Measurements from ENCODE around the gene ITFG1.

The ITFG1 gene

GRCh38 chr16:47262938-47263337 lies 197.9 kb downstream of the ITFG1 start:
- no peak overlapping the region for H3K4me3 ChIP-seq (ENCODE audit: low read depth, low read length)
- TF ChIP-seq MYC (IDR thresholded peaks at IDR 0.05; ENCODE audit: low read depth, low read length) (no peak), MAX (IDR thresholded peaks at IDR 0.05; ENCODE audit: low read depth, low read length) (no peak), POLR2A (IDR thresholded peaks at IDR 0.05; ENCODE audit: extremely low read depth, insufficient read length) (no peak), CTCF (IDR thresholded peaks at IDR 0.05; ENCODE audit: low read depth, low read length) (no peak)
- DNase-seq (ENCODE audit: low read depth) = no peak

GRCh38 chr16:47260503-47260902 lies 200.4 kb downstream of the ITFG1 start:
- DNase-seq (ENCODE audit: low read depth) = no peak
- no peak for TF ChIP-seq POLR2A (IDR thresholded peaks at IDR 0.05; ENCODE audit: extremely low read depth, insufficient read length)
- TF ChIP-seq CTCF (IDR thresholded peaks at IDR 0.05; ENCODE audit: low read depth, low read length) = no peak
- TF ChIP-seq MAX (IDR thresholded peaks at IDR 0.05; ENCODE audit: low read depth, low read length) = no peak
- TF ChIP-seq MYC (IDR thresholded peaks at IDR 0.05; ENCODE audit: low read depth, low read length) = no peak
- H3K4me3 ChIP-seq (ENCODE audit: low read depth, low read length) = no peak overlapping the region

GRCh38 chr16:47258874-47259461 lies 201.9 kb downstream of the ITFG1 start:
- DNase-seq (ENCODE audit: low read depth) = peak; percentile 61
- H3K4me3 ChIP-seq (ENCODE audit: low read depth, low read length) = no peak overlapping the region
- TF ChIP-seq MAX (IDR thresholded peaks at IDR 0.05; ENCODE audit: low read depth, low read length) (no peak), CTCF (IDR thresholded peaks at IDR 0.05; ENCODE audit: low read depth, low read length) (peak; percentile 91)

- DNase-seq (ENCODE audit: low read depth) = no peak
- H3K4me3 ChIP-seq (ENCODE audit: low read depth, low read length) = no peak overlapping the region
- TF ChIP-seq POLR2A (IDR thresholded peaks at IDR 0.05; ENCODE audit: extremely low read depth, insufficient read length) = no peak
- TF ChIP-seq MYC (IDR thresholded peaks at IDR 0.05; ENCODE audit: low read depth, low read length) = no peak
- TF ChIP-seq MAX (IDR thresholded peaks at IDR 0.05; ENCODE audit: low read depth, low read length) = no peak
- TF ChIP-seq CTCF (IDR thresholded peaks at IDR 0.05; ENCODE audit: low read depth, low read length) = no peak
Observed at GRCh38 chr16:47254756-47255155, 206.1 kb downstream of the ITFG1 start.

GRCh38 chr16:47250983-47251382 lies 209.9 kb downstream of the ITFG1 start:
- no peak for TF ChIP-seq MAX (IDR thresholded peaks at IDR 0.05; ENCODE audit: low read depth, low read length)
- TF ChIP-seq MYC (IDR thresholded peaks at IDR 0.05; ENCODE audit: low read depth, low read length) = no peak
- TF ChIP-seq POLR2A (IDR thresholded peaks at IDR 0.05; ENCODE audit: extremely low read depth, insufficient read length) = no peak
- no peak for TF ChIP-seq CTCF (IDR thresholded peaks at IDR 0.05; ENCODE audit: low read depth, low read length)
- no peak for DNase-seq (ENCODE audit: low read depth)
- no peak overlapping the region for H3K4me3 ChIP-seq (ENCODE audit: low read depth, low read length)

- no peak for TF ChIP-seq MYC (IDR thresholded peaks at IDR 0.05; ENCODE audit: low read depth, low read length)
- TF ChIP-seq MAX (IDR thresholded peaks at IDR 0.05; ENCODE audit: low read depth, low read length) = no peak
- no peak for TF ChIP-seq CTCF (IDR thresholded peaks at IDR 0.05; ENCODE audit: low read depth, low read length)
- TF ChIP-seq POLR2A (IDR thresholded peaks at IDR 0.05; ENCODE audit: extremely low read depth, insufficient read length) = no peak
- H3K4me3 ChIP-seq (ENCODE audit: low read depth, low read length) = no peak overlapping the region
- no peak for DNase-seq (ENCODE audit: low read depth)
Observed at GRCh38 chr16:47247690-47248089, 213.2 kb downstream of the ITFG1 start.
